HepG2 (cell line): Measurements from ENCODE around the gene ZNF865. TPM values are rescaled to one million over a fixed set of nuclear protein-coding genes. Genes with fewer than 3 reads are reported as not detected.

Experiments used
- ATM ChIP-seq: fragments of 450-650 bp; IDR thresholded peaks from 2 replicates; pipeline ENCODE4 v1.7.1; 2017; ENCODE audit warnings: mild to moderate bottlenecking, borderline replicate concordance
- FOXC1 ChIP-seq: sonication (generic); formaldehyde crosslinking; IDR thresholded peaks from 2 replicates; pipeline ENCODE4 v1.8.0; 2022; ENCODE audit warnings: mild to moderate bottlenecking, missing genetic modification reagents, borderline replicate concordance
- MAZ ChIP-seq, 2 experiments: sonication (generic) in 1 of 2; formaldehyde crosslinking in 1 of 2; IDR thresholded peaks; 2 replicates each; pipeline versions ENCODE4 v1.5.0 to v1.6.1; 2012 to 2020; ENCODE audit warnings: low read depth in 2 of 2, mild to moderate bottlenecking in 2 of 2, borderline replicate concordance in 1 of 2, improper control_type of control experiment in 1 of 2, low read length in 1 of 2, missing genetic modification reagents in 1 of 2, moderate library complexity in 1 of 2
- NKX3-1 ChIP-seq: sonication (generic); formaldehyde crosslinking; IDR thresholded peaks from 2 replicates; pipeline ENCODE4 v1.5.0; 2020; ENCODE audit warnings: missing genetic modification reagents
- PHB2 ChIP-seq: fragments of 450-650 bp; IDR thresholded peaks from 2 replicates; pipeline ENCODE4 v1.6.1; 2018; ENCODE audit not compliant: partially characterized antibody
- POLR2G ChIP-seq: fragments of 200-400 bp; formaldehyde crosslinking; IDR thresholded peaks from 2 replicates; pipeline ENCODE4 v1.6.1; 2018; ENCODE audit warnings: mild to moderate bottlenecking, low read depth, low read length, moderate library complexity
- SATB2 ChIP-seq: sonication (generic); formaldehyde crosslinking; IDR thresholded peaks from 2 replicates; pipeline ENCODE4 v1.5.0; 2020; ENCODE audit warnings: missing genetic modification reagents
- SETDB1 ChIP-seq: sonication (generic); formaldehyde crosslinking; IDR thresholded peaks from 2 replicates; pipeline ENCODE4 v1.5.1; 2020; ENCODE audit warnings: missing genetic modification reagents, mild to moderate bottlenecking, borderline replicate concordance
- SKI ChIP-seq: fragments of 450-650 bp; IDR thresholded peaks from one replicate; pipeline ENCODE4 v1.6.1; 2018; ENCODE audit warnings: mild to moderate bottlenecking; ENCODE audit not compliant: partially characterized antibody
- SNAPC5 ChIP-seq: sonication (generic); formaldehyde crosslinking; IDR thresholded peaks from 2 replicates; pipeline ENCODE4 v1.8.1; 2023; ENCODE audit warnings: mild to moderate bottlenecking, missing genetic modification reagents, borderline replicate concordance
- TBP ChIP-seq: sonication (generic); formaldehyde crosslinking; IDR thresholded peaks from 2 replicates; pipeline ENCODE4 v1.5.0; 2020; ENCODE audit warnings: missing genetic modification reagents
- TBX3 ChIP-seq: fragments of 450-650 bp; IDR thresholded peaks from 2 replicates; pipeline ENCODE4 v1.6.1; 2017; ENCODE audit warnings: antibody characterized with exemption, mild to moderate bottlenecking, inconsistent platforms, borderline replicate concordance
- TRAFD1 ChIP-seq: sonication (generic); formaldehyde crosslinking; IDR thresholded peaks from 2 replicates; pipeline ENCODE4 v1.5.1; 2020; ENCODE audit warnings: missing genetic modification reagents, mild to moderate bottlenecking, borderline replicate concordance
- ZNF124 ChIP-seq: sonication (generic); formaldehyde crosslinking; IDR thresholded peaks from 2 replicates; pipeline ENCODE4 v1.4.0; 2020; ENCODE audit warnings: missing genetic modification reagents
- ZNF136 ChIP-seq: sonication (generic); formaldehyde crosslinking; IDR thresholded peaks from 2 replicates; pipeline ENCODE4 v1.8.1; 2022; ENCODE audit warnings: low read depth, mild to moderate bottlenecking, moderate library complexity, missing genetic modification reagents
- ZNF256 ChIP-seq: sonication (generic); formaldehyde crosslinking; conservative IDR thresholded peaks from 2 replicates; pipeline ENCODE4 v1.4.0; 2020; ENCODE audit warnings: missing genetic modification reagents
- ZNF446 ChIP-seq: sonication (generic); formaldehyde crosslinking; IDR thresholded peaks from 2 replicates; pipeline ENCODE4 v1.5.0; 2020; ENCODE audit warnings: mild to moderate bottlenecking, missing genetic modification reagents
- ZNF577 ChIP-seq: sonication (generic); formaldehyde crosslinking; IDR thresholded peaks from 2 replicates; pipeline ENCODE4 v1.4.0; 2020; ENCODE audit warnings: mild to moderate bottlenecking, low read depth, missing genetic modification reagents, borderline replicate concordance
- ZNF660 ChIP-seq: sonication (generic); formaldehyde crosslinking; IDR thresholded peaks from 2 replicates; pipeline ENCODE4 v1.5.1; 2020; ENCODE audit warnings: mild to moderate bottlenecking, low read depth, missing genetic modification reagents, borderline replicate concordance
- ZSCAN5A ChIP-seq: sonication (generic); formaldehyde crosslinking; IDR thresholded peaks from 2 replicates; pipeline ENCODE4 v1.8.0; 2022; ENCODE audit warnings: mild to moderate bottlenecking, missing genetic modification reagents, borderline replicate concordance
- ZZZ3 ChIP-seq: sonication (generic); formaldehyde crosslinking; IDR thresholded peaks from 2 replicates; pipeline ENCODE4 v1.4.0; 2020; ENCODE audit warnings: missing genetic modification reagents, mild to moderate bottlenecking, borderline replicate concordance
- polyA plus RNA-seq, 8 experiments: library from polyadenylated mRNA; depleted of rRNA in 3 of 8; stranded (reverse) in 7 of 8; unstranded in 1 of 8; fragments of >200 nt; fragmentation: Illumina TruSeq in 4 of 8; extraction: Trizol in 4 of 8; gene quantifications; 2 replicates each; pipeline versions ENCODE4 v1.2.1 to v1.2.3, GENCODE V29; 2011 to 2016; ENCODE audit warnings: low read depth in 4 of 8, missing spikeins in 1 of 8, mixed read lengths in 1 of 8; ENCODE audit not compliant: insufficient read depth in 1 of 8
- total RNA-seq, 5 experiments: library from RNA; depleted of rRNA; stranded (reverse); fragments of >200 nt; fragmentation: Illumina TruSeq; extraction: Trizol; gene quantifications; 2 replicates each; pipeline ENCODE4 v1.2.3, GENCODE V29; 2016; ENCODE audit warnings: low read depth in 1 of 5
- TF ChIP-seq, protein P1 (sequence below): IDR thresholded peaks from 2 replicates; pipeline ENCODE4 v1.6.1; 2016; ENCODE audit warnings: missing biosample characterization, missing genetic modification reagents, low read depth
- TF ChIP-seq, protein P2 (sequence below): sonication (generic); formaldehyde crosslinking; IDR thresholded peaks from 2 replicates; pipeline ENCODE4 v1.5.0; 2020; ENCODE audit warnings: missing genetic modification reagents
- TF ChIP-seq, protein P3 (sequence below): sonication (generic); formaldehyde crosslinking; IDR thresholded peaks from 2 replicates; pipeline ENCODE4 v1.4.0; 2020; ENCODE audit warnings: mild to moderate bottlenecking, low read depth, missing genetic modification reagents

The ZNF865 gene
- total and polyA plus RNA-seq, 2 of the 13 experiments (the other 11 are each of a cell fraction or from before 2014, with no cell fraction given), result 0.93 to 1.0 TPM

- TF ChIP-seq TRAFD1 (CRISPR knock-in tag) (no peak), TBP (no peak), SKI (no peak), PHB2 (no peak), POLR2G (no peak), NKX3-1 (CRISPR knock-in tag) (no peak), ZZZ3 (CRISPR knock-in tag) (no peak), ZNF136 (no peak), MAZ (IDR thresholded peaks at IDR 0.05; ENCODE audit: borderline replicate concordance, low read depth, low read length) (no peak), MAZ (CRISPR knock-in tag; IDR thresholded peaks at IDR 0.05; ENCODE audit: low read depth) (no peak), ZNF577 (no peak), SNAPC5 (no peak), SETDB1 (no peak), SATB2 (CRISPR knock-in tag) (no peak), ZNF256 (CRISPR knock-in tag) (no peak), ZNF660 (no peak), ZNF446 (CRISPR knock-in tag) (no peak), FOXC1 (CRISPR knock-in tag) (0 out of 2 replicates have a peak, but pooled peaks have one; percentile 33), ZSCAN5A (CRISPR knock-in tag) (0 out of 2 replicates have a peak, but pooled peaks have one; percentile 47), ZNF124 (CRISPR knock-in tag) (no peak), TBX3 (no peak), ATM (no peak)
- TF ChIP-seq, protein P1, sequence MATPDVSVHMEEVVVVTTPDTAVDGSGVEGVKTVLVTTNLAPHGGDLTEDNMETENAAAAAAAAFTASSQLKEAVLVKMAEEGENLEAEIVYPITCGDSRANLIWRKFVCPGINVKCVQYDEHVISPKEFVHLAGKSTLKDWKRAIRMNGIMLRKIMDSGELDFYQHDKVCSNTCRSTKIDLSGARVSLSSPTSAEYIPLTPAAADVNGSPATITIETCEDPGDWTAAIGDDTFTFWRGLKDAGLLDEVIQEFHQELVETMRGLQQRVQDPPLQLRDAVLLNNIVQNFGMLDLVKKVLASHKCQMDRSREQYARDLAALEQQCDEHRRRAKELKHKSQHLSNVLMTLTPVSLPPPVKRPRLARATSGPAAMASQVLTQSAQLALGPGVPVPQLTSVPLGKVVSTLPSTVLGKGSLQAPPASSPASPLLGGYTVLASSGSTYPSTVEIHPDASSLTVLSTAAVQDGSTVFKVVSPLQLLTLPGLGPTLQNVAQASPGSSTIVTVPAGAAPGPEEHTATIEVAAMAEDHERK (CRISPR knock-in tag), result no peak
- TF ChIP-seq, protein P2, sequence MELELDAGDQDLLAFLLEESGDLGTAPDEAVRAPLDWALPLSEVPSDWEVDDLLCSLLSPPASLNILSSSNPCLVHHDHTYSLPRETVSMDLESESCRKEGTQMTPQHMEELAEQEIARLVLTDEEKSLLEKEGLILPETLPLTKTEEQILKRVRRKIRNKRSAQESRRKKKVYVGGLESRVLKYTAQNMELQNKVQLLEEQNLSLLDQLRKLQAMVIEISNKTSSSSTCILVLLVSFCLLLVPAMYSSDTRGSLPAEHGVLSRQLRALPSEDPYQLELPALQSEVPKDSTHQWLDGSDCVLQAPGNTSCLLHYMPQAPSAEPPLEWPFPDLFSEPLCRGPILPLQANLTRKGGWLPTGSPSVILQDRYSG (CRISPR knock-in tag), result no peak
- TF ChIP-seq, protein P3, sequence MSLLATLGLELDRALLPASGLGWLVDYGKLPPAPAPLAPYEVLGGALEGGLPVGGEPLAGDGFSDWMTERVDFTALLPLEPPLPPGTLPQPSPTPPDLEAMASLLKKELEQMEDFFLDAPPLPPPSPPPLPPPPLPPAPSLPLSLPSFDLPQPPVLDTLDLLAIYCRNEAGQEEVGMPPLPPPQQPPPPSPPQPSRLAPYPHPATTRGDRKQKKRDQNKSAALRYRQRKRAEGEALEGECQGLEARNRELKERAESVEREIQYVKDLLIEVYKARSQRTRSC (CRISPR knock-in tag), result no peak
These were observed 34.7 kb downstream of the ZNF865 start (continued) for GRCh38 chr19:55640043-55640576.
